ENCODE data around the gene XAB2.

DNA sequence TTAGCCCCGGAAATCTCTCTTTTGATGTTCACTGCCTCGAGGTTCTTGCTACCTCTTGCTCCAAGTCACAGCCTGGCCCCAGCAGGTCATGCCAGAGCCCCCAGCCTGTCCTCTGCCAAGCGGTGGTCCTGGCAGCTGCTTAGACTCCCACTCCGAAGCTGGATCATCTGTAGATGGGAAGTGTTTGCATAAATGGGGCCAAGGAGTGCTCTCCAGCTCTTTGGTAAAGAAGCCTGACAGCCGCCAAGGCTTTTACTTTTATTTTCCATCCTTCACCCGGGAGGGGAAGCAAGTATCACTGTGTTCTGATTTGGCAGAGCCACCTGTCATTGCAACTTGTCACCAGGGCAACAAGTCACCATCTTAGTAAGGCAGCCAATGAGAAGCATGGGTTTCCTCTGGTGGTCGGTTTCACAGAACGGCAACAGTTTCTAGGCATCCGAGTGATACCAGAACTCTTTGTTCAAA lies 28.9 kb upstream of the XAB2 start:
- TF ChIP-seq, protein P1, sequence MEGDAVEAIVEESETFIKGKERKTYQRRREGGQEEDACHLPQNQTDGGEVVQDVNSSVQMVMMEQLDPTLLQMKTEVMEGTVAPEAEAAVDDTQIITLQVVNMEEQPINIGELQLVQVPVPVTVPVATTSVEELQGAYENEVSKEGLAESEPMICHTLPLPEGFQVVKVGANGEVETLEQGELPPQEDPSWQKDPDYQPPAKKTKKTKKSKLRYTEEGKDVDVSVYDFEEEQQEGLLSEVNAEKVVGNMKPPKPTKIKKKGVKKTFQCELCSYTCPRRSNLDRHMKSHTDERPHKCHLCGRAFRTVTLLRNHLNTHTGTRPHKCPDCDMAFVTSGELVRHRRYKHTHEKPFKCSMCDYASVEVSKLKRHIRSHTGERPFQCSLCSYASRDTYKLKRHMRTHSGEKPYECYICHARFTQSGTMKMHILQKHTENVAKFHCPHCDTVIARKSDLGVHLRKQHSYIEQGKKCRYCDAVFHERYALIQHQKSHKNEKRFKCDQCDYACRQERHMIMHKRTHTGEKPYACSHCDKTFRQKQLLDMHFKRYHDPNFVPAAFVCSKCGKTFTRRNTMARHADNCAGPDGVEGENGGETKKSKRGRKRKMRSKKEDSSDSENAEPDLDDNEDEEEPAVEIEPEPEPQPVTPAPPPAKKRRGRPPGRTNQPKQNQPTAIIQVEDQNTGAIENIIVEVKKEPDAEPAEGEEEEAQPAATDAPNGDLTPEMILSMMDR (conservative IDR thresholded peaks at IDR 0.05; ENCODE audit: low read depth, low read length), result no peak
- TF ChIP-seq EZH2 (IDR thresholded peaks at IDR 0.05; ENCODE audit: low read length, unreplicated experiment), result no peak

Data from PC-3 (cell line).